Choroid plexus epithelial cell (primary cell): ENCODE measurements around the gene PLCG2.

Experiments
- DNase-seq: peaks from one replicate; pipeline ENCODE4 v3.0.0-alpha.2; 2010; ENCODE audit warnings: low read depth
- H3K4me3 ChIP-seq: 2 replicates; pipeline ENCODE4 v1.5.1; 2011; ENCODE audit warnings: low read depth, mild to moderate bottlenecking, control low read depth, low read length, moderate library complexity
- CTCF ChIP-seq: conservative IDR thresholded peaks from 2 replicates; pipeline ENCODE4 v1.5.1; 2011; ENCODE audit warnings: low read depth, mild to moderate bottlenecking, control low read depth, inconsistent platforms, low read length, moderate library complexity

The PLCG2 gene

DNA sequence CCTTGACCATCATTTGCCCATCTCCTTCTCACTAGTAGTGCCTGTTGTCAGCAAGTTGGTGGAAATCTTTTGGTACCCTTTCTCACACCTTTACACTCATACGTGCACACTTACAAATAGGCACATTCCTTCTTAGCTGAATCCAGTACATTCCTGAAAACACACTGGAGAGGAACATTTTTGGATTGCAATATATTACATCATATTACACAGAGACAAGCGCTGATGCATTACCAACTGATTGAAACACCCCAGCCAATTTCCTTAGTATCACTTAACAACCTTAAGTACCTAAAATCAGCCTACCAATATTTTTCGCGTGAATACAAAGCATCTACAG is 64.1 kb downstream of the PLCG2 start:
- no peak for TF ChIP-seq CTCF
- no peak overlapping the region for H3K4me3 ChIP-seq
- DNase-seq = peak; percentile 31

GRCh38 chr16:81843683-81844082 is 64.6 kb downstream of the PLCG2 start:
- H3K4me3 ChIP-seq = no peak overlapping the region
- no peak for DNase-seq
- TF ChIP-seq CTCF = no peak

DNA sequence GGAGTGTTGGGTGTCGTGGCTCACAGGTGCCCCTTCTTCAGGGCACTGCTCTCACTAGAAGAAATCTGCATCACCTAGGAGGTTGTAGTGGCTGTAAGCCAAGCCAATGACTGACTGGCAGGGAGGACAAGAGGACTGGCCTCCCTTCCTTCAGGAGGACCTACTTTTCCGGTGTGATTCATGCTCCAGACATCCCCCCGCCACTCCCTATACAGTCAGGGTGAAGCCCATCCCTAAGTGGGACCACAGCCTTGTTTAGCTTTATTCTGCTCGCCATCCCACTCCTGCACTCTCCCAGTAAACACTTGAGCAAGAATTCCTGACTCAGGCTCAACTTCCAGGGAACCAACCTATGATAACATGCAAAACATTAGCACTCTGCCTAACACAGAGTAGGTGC is 67.0 kb downstream of the PLCG2 start:
- no peak for DNase-seq
- no peak for TF ChIP-seq CTCF
- H3K4me3 ChIP-seq = no peak overlapping the region

DNA sequence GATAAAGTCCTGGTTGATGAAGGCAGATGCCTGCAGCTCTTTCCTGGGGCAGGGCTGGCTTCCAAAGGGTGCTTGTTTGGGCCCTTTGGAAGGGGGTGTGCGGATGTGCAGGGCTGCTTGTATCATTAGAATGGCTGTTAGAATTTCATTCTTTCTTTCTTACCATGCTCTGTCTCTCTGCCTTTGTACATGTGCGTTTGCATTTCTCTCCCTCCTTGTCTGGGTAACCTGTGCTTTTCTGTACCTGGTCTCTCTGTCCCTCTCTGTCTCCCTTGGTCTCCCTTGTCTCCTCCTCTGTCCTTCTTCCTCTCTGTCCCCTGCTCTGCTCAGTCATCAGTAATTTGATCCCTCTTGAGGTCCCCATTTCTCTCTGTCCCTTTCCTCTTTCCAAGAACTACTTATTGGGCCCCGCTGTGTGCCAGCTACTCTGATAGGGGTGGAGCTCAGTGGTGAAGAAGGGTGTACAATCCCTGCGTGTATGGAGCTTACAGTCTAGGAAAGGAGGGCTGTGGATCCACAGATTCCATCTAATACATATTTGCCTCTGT is 69.3 kb downstream of the PLCG2 start:
- DNase-seq = no peak
- TF ChIP-seq CTCF = no peak

GRCh38 chr16:81850197-81850944 is 71.3 kb downstream of the PLCG2 start:
- no peak for TF ChIP-seq CTCF
- H3K4me3 ChIP-seq = no peak overlapping the region
- DNase-seq = no peak

More for the DNA sequence above, 69.3 kb downstream of the PLCG2 start:
- H3K4me3 ChIP-seq = no peak overlapping the region

DNA sequence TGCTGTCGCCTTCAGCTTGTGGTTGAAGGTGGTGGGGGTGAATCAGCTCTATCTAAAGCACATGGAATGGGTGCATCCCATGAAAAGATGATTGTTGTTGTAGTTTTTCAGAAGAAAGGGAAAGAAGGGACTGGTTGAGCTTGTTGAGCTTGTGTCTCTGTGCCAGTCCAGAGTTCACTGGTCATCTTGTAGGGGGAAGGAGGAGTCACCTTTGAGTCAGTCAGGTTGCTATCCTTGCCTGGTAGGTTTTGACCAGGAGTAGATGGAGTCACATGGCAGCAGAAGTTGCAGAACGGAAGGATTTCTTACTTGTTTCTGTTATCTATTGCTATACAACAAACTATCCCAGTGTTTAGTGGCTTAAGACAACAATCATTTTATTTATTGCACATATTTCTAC is 73.3 kb downstream of the PLCG2 start:
- DNase-seq = no peak
- TF ChIP-seq CTCF = no peak
- no peak overlapping the region for H3K4me3 ChIP-seq

GRCh38 chr16:81855552-81856153 is 76.6 kb downstream of the PLCG2 start:
- H3K4me3 ChIP-seq = no peak overlapping the region
- DNase-seq = no peak
- TF ChIP-seq CTCF = no peak
